GM23338 (cell line): Measurements from ENCODE around the gene IL1RAPL2.

Experiments
- CREB1 ChIP-seq: fragments of 250-450 bp; sonication (Bioruptor Pico); IDR thresholded peaks from 2 replicates; pipeline ENCODE4 v1.5.0; 2020; ENCODE audit warnings: low read depth, mild to moderate bottlenecking, moderate library complexity
- EZH2 ChIP-seq: fragments of 200-600 bp; sonication (generic); IDR thresholded peaks from one replicate; pipeline ENCODE4 v1.8.0; 2017; ENCODE audit warnings: antibody characterized with exemption, mild to moderate bottlenecking, low read depth; ENCODE audit not compliant: unreplicated experiment
- EZH2phosphoT487 ChIP-seq: fragments of 200-600 bp; sonication (generic); IDR thresholded peaks from one replicate; pipeline ENCODE4 v1.8.1; 2018; ENCODE audit warnings: antibody characterized with exemption; ENCODE audit not compliant: unreplicated experiment
- JUNB ChIP-seq: IDR thresholded peaks from one replicate; pipeline ENCODE4 v1.6.1; 2016; ENCODE audit warnings: antibody characterized with exemption; ENCODE audit not compliant: unreplicated experiment
- NANOG ChIP-seq: IDR thresholded peaks from 2 replicates; pipeline ENCODE4 v1.6.1; 2016; ENCODE audit warnings: antibody characterized with exemption, borderline replicate concordance
- POLR2AphosphoS5 ChIP-seq: IDR thresholded peaks from 2 replicates; pipeline ENCODE4 v1.6.1; 2016; ENCODE audit warnings: antibody characterized with exemption, low read depth
- ZNF114 ChIP-seq: fragments of 250-450 bp; sonication (Bioruptor Pico); IDR thresholded peaks from 2 replicates; pipeline ENCODE4 v1.5.0; 2020; ENCODE audit warnings: mild to moderate bottlenecking, moderate library complexity
- TF ChIP-seq, protein P1 (sequence below), 2 experiments: fragments of 200-600 bp in 1 of 2; sonication (generic) in 1 of 2; conservative IDR thresholded peaks; 2 replicates each; pipeline versions ENCODE4 v1.5.1 to v1.6.1; 2016 to 2017; ENCODE audit warnings: antibody characterized with exemption in 2 of 2, low read depth in 2 of 2, mild to moderate bottlenecking in 2 of 2, moderate library complexity in 1 of 2
- TF ChIP-seq, protein P2 (sequence below): IDR thresholded peaks from 2 replicates; pipeline ENCODE4 v1.6.1; 2016; ENCODE audit warnings: antibody characterized with exemption
- TF ChIP-seq, protein P3 (sequence below): IDR thresholded peaks from one replicate; pipeline ENCODE4 v1.6.1; 2018; ENCODE audit warnings: antibody characterized with exemption; ENCODE audit not compliant: unreplicated experiment
- TF ChIP-seq, protein P4 (sequence below): fragments of 250-450 bp; sonication (Bioruptor Pico); IDR thresholded peaks from 2 replicates; pipeline ENCODE4 v1.5.0; 2020; ENCODE audit warnings: mild to moderate bottlenecking, moderate library complexity

DNA sequence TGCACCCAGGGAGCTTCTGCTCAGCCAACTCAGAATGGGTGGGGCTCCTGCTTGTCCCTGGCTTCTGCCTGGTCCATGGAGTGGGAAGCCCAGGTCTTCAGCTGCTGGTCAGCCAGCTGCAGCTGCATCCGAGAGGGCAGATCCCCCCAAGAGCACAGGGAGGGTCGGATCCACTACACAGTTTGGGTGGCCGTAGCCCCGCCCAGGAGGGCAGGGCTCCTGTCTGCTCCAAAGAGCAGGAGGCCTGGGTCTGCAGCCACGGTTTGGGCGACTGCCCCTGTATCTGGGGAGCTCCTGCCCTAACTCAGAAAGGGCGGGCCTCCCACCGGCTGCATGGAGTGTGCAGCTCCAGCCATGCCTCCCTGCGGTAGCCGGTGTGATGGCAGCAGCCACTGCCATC lies 485.4 kb downstream of the IL1RAPL2 start:
- TF ChIP-seq, protein P1, sequence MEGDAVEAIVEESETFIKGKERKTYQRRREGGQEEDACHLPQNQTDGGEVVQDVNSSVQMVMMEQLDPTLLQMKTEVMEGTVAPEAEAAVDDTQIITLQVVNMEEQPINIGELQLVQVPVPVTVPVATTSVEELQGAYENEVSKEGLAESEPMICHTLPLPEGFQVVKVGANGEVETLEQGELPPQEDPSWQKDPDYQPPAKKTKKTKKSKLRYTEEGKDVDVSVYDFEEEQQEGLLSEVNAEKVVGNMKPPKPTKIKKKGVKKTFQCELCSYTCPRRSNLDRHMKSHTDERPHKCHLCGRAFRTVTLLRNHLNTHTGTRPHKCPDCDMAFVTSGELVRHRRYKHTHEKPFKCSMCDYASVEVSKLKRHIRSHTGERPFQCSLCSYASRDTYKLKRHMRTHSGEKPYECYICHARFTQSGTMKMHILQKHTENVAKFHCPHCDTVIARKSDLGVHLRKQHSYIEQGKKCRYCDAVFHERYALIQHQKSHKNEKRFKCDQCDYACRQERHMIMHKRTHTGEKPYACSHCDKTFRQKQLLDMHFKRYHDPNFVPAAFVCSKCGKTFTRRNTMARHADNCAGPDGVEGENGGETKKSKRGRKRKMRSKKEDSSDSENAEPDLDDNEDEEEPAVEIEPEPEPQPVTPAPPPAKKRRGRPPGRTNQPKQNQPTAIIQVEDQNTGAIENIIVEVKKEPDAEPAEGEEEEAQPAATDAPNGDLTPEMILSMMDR (conservative IDR thresholded peaks at IDR 0.05; ENCODE audit: low read depth in 2 of 2): no peak
- no peak for TF ChIP-seq POLR2AphosphoS5
- no peak for TF ChIP-seq CREB1 (CRISPR knock-in tag)
- TF ChIP-seq EZH2phosphoT487: no peak
- TF ChIP-seq EZH2: no peak
- TF ChIP-seq, protein P2, sequence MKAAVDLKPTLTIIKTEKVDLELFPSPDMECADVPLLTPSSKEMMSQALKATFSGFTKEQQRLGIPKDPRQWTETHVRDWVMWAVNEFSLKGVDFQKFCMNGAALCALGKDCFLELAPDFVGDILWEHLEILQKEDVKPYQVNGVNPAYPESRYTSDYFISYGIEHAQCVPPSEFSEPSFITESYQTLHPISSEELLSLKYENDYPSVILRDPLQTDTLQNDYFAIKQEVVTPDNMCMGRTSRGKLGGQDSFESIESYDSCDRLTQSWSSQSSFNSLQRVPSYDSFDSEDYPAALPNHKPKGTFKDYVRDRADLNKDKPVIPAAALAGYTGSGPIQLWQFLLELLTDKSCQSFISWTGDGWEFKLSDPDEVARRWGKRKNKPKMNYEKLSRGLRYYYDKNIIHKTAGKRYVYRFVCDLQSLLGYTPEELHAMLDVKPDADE: no peak
- TF ChIP-seq, protein P3, sequence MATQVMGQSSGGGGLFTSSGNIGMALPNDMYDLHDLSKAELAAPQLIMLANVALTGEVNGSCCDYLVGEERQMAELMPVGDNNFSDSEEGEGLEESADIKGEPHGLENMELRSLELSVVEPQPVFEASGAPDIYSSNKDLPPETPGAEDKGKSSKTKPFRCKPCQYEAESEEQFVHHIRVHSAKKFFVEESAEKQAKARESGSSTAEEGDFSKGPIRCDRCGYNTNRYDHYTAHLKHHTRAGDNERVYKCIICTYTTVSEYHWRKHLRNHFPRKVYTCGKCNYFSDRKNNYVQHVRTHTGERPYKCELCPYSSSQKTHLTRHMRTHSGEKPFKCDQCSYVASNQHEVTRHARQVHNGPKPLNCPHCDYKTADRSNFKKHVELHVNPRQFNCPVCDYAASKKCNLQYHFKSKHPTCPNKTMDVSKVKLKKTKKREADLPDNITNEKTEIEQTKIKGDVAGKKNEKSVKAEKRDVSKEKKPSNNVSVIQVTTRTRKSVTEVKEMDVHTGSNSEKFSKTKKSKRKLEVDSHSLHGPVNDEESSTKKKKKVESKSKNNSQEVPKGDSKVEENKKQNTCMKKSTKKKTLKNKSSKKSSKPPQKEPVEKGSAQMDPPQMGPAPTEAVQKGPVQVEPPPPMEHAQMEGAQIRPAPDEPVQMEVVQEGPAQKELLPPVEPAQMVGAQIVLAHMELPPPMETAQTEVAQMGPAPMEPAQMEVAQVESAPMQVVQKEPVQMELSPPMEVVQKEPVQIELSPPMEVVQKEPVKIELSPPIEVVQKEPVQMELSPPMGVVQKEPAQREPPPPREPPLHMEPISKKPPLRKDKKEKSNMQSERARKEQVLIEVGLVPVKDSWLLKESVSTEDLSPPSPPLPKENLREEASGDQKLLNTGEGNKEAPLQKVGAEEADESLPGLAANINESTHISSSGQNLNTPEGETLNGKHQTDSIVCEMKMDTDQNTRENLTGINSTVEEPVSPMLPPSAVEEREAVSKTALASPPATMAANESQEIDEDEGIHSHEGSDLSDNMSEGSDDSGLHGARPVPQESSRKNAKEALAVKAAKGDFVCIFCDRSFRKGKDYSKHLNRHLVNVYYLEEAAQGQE: no peak
- TF ChIP-seq ZNF114 (CRISPR knock-in tag): no peak
- TF ChIP-seq JUNB: no peak
- TF ChIP-seq, protein P4, sequence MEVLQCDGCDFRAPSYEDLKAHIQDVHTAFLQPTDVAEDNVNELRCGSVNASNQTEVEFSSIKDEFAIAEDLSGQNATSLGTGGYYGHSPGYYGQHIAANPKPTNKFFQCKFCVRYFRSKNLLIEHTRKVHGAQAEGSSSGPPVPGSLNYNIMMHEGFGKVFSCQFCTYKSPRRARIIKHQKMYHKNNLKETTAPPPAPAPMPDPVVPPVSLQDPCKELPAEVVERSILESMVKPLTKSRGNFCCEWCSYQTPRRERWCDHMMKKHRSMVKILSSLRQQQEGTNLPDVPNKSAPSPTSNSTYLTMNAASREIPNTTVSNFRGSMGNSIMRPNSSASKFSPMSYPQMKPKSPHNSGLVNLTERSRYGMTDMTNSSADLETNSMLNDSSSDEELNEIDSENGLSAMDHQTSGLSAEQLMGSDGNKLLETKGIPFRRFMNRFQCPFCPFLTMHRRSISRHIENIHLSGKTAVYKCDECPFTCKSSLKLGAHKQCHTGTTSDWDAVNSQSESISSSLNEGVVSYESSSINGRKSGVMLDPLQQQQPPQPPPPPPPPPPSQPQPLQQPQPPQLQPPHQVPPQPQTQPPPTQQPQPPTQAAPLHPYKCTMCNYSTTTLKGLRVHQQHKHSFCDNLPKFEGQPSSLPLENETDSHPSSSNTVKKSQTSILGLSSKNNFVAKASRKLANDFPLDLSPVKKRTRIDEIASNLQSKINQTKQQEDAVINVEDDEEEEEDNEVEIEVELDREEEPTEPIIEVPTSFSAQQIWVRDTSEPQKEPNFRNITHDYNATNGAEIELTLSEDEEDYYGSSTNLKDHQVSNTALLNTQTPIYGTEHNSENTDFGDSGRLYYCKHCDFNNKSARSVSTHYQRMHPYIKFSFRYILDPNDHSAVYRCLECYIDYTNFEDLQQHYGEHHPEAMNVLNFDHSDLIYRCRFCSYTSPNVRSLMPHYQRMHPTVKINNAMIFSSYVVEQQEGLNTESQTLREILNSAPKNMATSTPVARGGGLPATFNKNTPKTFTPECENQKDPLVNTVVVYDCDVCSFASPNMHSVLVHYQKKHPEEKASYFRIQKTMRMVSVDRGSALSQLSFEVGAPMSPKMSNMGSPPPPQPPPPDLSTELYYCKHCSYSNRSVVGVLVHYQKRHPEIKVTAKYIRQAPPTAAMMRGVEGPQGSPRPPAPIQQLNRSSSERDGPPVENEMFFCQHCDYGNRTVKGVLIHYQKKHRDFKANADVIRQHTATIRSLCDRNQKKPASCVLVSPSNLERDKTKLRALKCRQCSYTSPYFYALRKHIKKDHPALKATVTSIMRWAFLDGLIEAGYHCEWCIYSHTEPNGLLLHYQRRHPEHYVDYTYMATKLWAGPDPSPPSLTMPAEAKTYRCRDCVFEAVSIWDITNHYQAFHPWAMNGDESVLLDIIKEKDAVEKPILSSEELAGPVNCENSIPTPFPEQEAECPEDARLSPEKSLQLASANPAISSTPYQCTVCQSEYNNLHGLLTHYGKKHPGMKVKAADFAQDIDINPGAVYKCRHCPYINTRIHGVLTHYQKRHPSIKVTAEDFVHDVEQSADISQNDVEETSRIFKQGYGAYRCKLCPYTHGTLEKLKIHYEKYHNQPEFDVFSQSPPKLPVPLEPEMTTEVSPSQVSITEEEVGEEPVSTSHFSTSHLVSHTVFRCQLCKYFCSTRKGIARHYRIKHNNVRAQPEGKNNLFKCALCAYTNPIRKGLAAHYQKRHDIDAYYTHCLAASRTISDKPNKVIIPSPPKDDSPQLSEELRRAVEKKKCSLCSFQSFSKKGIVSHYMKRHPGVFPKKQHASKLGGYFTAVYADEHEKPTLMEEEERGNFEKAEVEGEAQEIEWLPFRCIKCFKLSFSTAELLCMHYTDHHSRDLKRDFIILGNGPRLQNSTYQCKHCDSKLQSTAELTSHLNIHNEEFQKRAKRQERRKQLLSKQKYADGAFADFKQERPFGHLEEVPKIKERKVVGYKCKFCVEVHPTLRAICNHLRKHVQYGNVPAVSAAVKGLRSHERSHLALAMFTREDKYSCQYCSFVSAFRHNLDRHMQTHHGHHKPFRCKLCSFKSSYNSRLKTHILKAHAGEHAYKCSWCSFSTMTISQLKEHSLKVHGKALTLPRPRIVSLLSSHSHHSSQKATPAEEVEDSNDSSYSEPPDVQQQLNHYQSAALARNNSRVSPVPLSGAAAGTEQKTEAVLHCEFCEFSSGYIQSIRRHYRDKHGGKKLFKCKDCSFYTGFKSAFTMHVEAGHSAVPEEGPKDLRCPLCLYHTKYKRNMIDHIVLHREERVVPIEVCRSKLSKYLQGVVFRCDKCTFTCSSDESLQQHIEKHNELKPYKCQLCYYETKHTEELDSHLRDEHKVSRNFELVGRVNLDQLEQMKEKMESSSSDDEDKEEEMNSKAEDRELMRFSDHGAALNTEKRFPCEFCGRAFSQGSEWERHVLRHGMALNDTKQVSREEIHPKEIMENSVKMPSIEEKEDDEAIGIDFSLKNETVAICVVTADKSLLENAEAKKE (CRISPR knock-in tag): no peak
- TF ChIP-seq NANOG: no peak
